ENCODE data around the gene FLAD1.

DNA sequence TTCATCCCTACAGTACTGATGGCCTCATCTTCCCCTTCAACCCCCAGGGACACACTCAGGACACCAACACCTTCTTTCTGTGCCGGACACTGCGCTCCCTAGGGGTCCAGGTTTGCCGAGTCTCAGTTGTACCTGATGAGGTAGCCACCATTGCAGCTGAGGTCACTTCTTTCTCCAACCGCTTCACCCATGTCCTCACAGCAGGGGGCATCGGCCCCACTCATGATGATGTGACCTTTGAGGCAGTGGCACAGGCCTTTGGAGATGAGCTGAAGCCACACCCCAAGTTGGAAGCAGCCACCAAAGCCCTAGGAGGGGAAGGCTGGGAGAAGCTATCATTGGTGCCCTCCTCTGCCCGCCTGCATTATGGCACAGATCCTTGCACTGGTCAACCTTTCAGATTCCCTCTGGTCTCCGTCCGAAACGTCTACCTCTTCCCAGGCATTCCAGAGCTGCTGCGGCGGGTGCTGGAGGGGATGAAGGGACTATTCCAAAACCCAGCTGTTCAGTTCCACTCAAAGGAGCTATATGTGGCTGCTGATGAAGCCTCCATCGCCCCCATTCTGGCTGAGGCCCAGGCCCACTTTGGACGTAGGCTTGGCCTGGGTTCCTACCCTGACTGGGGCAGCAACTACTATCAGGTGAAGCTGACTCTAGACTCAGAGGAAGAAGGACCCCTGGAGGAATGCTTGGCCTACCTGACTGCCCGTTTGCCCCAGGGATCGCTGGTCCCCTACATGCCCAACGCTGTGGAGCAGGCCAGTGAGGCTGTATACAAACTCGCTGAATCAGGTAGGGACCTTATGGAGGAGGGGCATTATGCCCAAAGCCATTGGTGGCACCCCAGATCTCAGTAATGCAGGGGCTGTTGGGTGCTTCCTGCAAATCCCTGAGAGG, 5.2 kb downstream of the FLAD1 start:
- no peak for TF ChIP-seq POLR2A (IDR thresholded peaks at IDR 0.05; ENCODE audit: extremely low read depth, insufficient read length)
- TF ChIP-seq, protein P1, sequence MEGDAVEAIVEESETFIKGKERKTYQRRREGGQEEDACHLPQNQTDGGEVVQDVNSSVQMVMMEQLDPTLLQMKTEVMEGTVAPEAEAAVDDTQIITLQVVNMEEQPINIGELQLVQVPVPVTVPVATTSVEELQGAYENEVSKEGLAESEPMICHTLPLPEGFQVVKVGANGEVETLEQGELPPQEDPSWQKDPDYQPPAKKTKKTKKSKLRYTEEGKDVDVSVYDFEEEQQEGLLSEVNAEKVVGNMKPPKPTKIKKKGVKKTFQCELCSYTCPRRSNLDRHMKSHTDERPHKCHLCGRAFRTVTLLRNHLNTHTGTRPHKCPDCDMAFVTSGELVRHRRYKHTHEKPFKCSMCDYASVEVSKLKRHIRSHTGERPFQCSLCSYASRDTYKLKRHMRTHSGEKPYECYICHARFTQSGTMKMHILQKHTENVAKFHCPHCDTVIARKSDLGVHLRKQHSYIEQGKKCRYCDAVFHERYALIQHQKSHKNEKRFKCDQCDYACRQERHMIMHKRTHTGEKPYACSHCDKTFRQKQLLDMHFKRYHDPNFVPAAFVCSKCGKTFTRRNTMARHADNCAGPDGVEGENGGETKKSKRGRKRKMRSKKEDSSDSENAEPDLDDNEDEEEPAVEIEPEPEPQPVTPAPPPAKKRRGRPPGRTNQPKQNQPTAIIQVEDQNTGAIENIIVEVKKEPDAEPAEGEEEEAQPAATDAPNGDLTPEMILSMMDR (IDR thresholded peaks at IDR 0.05; ENCODE audit: low read depth, low read length), result no peak
- TF ChIP-seq, protein P2, sequence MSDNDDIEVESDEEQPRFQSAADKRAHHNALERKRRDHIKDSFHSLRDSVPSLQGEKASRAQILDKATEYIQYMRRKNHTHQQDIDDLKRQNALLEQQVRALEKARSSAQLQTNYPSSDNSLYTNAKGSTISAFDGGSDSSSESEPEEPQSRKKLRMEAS (IDR thresholded peaks at IDR 0.05; ENCODE audit: low read depth, low read length), result no peak
